Camera-type eye (tissue), 1 donor: Measurements from ENCODE around the gene PAM. TPM values are rescaled to one million over a fixed set of nuclear protein-coding genes. Genes with fewer than 3 reads are reported as not detected.

Experiments used
- total RNA-seq: library from RNA; depleted of rRNA; stranded (reverse); fragments of >200 nt; gene quantifications from one replicate; pipeline ENCODE4 v1.2.3, GENCODE V29; 2014

PAM gene
- total RNA-seq = 171 TPM

DNA sequence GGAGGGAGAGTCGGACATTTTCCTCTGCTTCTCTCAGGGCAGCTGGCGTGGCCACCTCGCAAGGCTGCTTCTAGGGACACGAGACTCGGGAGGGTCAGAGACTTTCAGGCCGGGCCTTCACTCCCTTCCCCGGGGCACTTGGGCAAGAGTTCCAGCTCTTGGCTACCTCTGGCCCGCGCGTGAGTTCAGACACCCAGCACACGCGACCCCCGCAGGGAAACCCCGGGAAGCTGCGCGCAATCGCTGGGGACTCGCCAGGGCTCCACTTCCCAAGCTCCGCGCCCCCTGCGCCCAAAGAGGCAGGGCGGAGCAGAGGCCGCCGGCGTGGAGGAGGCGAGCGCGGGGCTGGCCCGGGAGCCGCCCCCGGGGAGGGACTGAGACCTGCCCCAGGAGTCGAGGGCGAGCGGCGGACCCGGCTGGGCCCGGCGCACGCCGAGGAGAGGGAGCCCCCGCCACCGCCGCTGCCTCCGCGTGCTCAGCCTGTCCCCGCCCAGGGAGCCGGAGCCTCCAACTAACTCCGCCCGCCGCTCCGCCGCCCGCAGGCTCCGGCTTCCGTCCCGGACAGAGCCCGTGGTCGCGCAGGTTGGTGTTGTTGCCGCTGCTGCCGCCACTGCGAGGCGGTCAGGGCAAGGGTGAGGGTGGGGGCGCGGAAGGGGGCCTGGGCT, at the start of gene PAM:
PAM (plus strand) TSS at position 539 of the 665 bp plus-strand sequence. CDS start 110,891 bp downstream, outside the sequence.

